Heart right ventricle (tissue), 16 donors: ENCODE measurements around the gene CEACAM19. TPM values are rescaled to one million over a fixed set of nuclear protein-coding genes. Genes with fewer than 3 reads are reported as not detected.

Source experiments
- ATAC-seq, 8 donors: fragments of 200-7000 bp; cut with Tn5 transposase; one replicate each; pipeline ENCODE4 v1.9.1; 2020; ENCODE audit warnings: mild to moderate bottlenecking in 8 of 8, moderate library complexity in 8 of 8, moderate number of reproducible peaks in 1 of 8
- DNase-seq, 2 donors: peaks; one replicate each; pipeline ENCODE4 v3.0.0-alpha.2; 2020
- H3K27ac ChIP-seq, 10 donors: fragments of 200-600 bp; sonication (generic) in 2 of 10; one replicate each; pipeline versions ENCODE4 v1.5.0 to v1.8.0; 2020 to 2022; ENCODE audit warnings: mild to moderate bottlenecking in 3 of 10
- H3K27me3 ChIP-seq, 7 donors: fragments of 200-600 bp; one replicate each; pipeline ENCODE4 v1.8.0; 2021 to 2022; ENCODE audit warnings: mild to moderate bottlenecking in 2 of 7
- H3K36me3 ChIP-seq, 9 donors: fragments of 200-600 bp; sonication (generic) in 1 of 9; one replicate each; pipeline versions ENCODE4 v1.5.0 to v1.8.0; 2020 to 2022; ENCODE audit warnings: mild to moderate bottlenecking in 2 of 9
- H3K4me1 ChIP-seq, 9 donors: fragments of 200-600 bp; sonication (generic) in 1 of 9; one replicate each; pipeline versions ENCODE4 v1.5.0 to v1.8.0; 2020 to 2022; ENCODE audit warnings: mild to moderate bottlenecking in 4 of 9
- H3K4me3 ChIP-seq, 10 donors: fragments of 200-600 bp; sonication (generic) in 2 of 10; one replicate each; pipeline versions ENCODE4 v1.5.0 to v1.8.0; 2020 to 2022; ENCODE audit warnings: mild to moderate bottlenecking in 7 of 10, moderate library complexity in 2 of 10
- H3K9me3 ChIP-seq, 11 donors: fragments of 200-600 bp in 10 of 11; sonication (generic) in 2 of 11; one replicate each; pipeline versions ENCODE4 v1.5.0 to v1.8.0; 2013 to 2022; ENCODE audit warnings: mild to moderate bottlenecking in 2 of 11, control low read depth in 1 of 11, moderate library complexity in 1 of 11
- WGBS, 2 donors: extraction: QIAGEN DNeasy Blood & Tissue Kit; methylation state at CpG; one replicate each; pipeline ENCODE4 v1.1.7; 2013; ENCODE audit warnings: inconsistent platforms in 1 of 2; 5-methylcytosine and 5-hydroxymethylcytosine counted together
- intact Hi-C, 10 donors: fragments of 100-400 bp; cut with DNase I; formaldehyde crosslinking; loops; one replicate each; pipeline versions ENCODE4 v1.11.1 to v1.14.2; 2022
- polyA plus RNA-seq, 2 donors: library from polyadenylated mRNA; stranded (reverse); fragments of 200-250 nt; gene quantifications; one replicate each; pipeline ENCODE4 v1.2.3, GENCODE V29; 2013
- total RNA-seq, 10 donors: library from RNA; stranded (reverse); fragmentation: NEBNext Ultra II Directional in 3 of 10; extraction: Animal tissue kit (Norgen Biotek cat#: 25700) in 3 of 10; gene quantifications; one replicate each; pipeline versions ENCODE4 v1.2.1 to v1.2.4, GENCODE V29; 2021 to 2023
- TF ChIP-seq, protein P1 (sequence below), 9 donors: fragments of 200-600 bp; sonication (generic) in 2 of 9; IDR thresholded peaks; one replicate each; pipeline versions ENCODE4 v1.5.0 to v1.8.0; 2021 to 2022; ENCODE audit warnings: antibody characterized with exemption in 9 of 9, mild to moderate bottlenecking in 5 of 9, moderate library complexity in 1 of 9
- donor health status: Arrhythmogenic right ventricular cardiomyopathy.
- donor health status: ischemic (EF 13 %, LVEDD 7.1; RV severe dilation, severe dysfunction).
- donor health status: healthy with polysubstance abuse.
- donor health status: DM: no; HTN: yes; CAD: no.
- donor health status: DM: no; HTN: no; CAD: no.
- donor health status: ischemic (EF 25% LVEDD 6.9; RV normal size, moderate dysfunction).
- donor health status: ischemic (EF 25% LVEDD 5.7; RV mildly dilated, moderate dysfunction).
- donor health status: healthy.
- donor health status: DM: yes; HTN: yes; CAD: no.
- donor health status: Ischemic cardiomyopathy.
- donor health status: ischemic (EF 35%, LVEDD 5.7; RV mildly dilated, moderate dysfunction).
- donor health status: nonischemic (EF 11% LVEDD 7.7; RV severe dilation, severe dysfunction).
- donor health status: DM: yes; HTN: yes; CAD: no.
- donor health status: PGD.
- donor health status: ischemic (EF 29% LVEDD 5.4; RV normal size, mild dysfunction).
- donor health status: nonischemic (EF 23%, LVEDD 6.1; RV moderate dilation, normal function).

The CEACAM19 gene
- total and polyA plus RNA-seq, 12 donors = 3.3 to 36.8 (median 5.5) TPM

DNA sequence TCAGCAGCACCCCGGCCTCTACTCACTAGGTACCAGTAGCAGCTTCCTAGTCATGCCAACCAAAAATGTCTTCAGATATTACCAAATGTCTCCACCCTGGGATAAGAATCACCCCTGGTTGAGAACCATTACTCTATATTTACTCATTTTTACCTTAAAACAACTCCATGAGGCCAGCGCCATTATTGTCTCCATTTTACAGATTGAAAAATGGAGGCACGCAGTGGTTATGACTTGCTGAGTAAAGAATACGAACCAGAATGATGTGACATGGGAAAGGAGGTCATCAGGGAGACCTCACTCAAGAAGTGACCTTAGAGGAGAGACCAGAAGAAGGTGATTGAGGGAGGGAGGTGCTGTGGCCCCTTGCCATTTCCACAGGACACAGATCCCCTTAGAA, 2.2 kb downstream of the CEACAM19 start:
- peaks cover 0 to 16% (median 0%) of the 10 kb centered on the region in 9 donors for H3K36me3 ChIP-seq
- H3K27me3 ChIP-seq = no peaks in the 10 kb centered on the region
- ATAC-seq (no peak), DNase-seq (no peak)
- TF ChIP-seq, protein P1, sequence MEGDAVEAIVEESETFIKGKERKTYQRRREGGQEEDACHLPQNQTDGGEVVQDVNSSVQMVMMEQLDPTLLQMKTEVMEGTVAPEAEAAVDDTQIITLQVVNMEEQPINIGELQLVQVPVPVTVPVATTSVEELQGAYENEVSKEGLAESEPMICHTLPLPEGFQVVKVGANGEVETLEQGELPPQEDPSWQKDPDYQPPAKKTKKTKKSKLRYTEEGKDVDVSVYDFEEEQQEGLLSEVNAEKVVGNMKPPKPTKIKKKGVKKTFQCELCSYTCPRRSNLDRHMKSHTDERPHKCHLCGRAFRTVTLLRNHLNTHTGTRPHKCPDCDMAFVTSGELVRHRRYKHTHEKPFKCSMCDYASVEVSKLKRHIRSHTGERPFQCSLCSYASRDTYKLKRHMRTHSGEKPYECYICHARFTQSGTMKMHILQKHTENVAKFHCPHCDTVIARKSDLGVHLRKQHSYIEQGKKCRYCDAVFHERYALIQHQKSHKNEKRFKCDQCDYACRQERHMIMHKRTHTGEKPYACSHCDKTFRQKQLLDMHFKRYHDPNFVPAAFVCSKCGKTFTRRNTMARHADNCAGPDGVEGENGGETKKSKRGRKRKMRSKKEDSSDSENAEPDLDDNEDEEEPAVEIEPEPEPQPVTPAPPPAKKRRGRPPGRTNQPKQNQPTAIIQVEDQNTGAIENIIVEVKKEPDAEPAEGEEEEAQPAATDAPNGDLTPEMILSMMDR (IDR thresholded peaks at IDR 0.05) = no peak
- H3K4me1 ChIP-seq = peaks cover 0 to 6% (median 0%) of the 10 kb centered on the region in 9 donors
- 93 to 95% methylated on average over 4 of the region's 4 CpGs for WGBS, 2 donors
- H3K27ac ChIP-seq = no peak overlapping the region
- H3K9me3 ChIP-seq = no peaks in the 10 kb centered on the region
- no peak overlapping the region for H3K4me3 ChIP-seq
- intact Hi-C loops = no loop called here

DNA sequence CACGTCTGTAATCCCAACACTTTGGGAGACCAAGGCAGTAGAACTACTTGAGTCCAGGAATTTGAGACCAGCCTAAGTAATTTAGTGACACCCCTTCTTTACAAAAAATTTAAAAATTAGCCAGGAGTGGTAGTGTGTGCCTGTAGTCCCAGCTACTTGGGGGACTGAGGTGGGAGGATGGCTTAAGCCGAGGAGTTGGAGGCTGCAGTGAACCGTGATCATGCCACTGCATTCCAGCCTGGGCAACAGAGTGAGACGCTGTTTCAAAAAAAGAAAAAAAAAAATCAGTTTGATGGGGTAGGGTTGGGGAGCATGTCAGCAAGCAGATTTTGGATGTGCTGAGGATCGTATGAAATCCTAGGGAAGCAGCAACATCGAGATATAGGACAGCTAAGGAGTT, 4.2 kb downstream of the CEACAM19 start:
- Histone ChIP-seq H3K36me3 (peaks cover 0 to 29% (median 0%) of the 10 kb centered on the region in 9 donors), H3K27me3 (no peaks in the 10 kb centered on the region), H3K27ac (no peak overlapping the region), H3K9me3 (no peaks in the 10 kb centered on the region), H3K4me3 (no peak overlapping the region), H3K4me1 (peaks cover 0 to 6% (median 0%) of the 10 kb centered on the region in 9 donors)
- ATAC-seq (no peak), DNase-seq (no peak)
- 88 to 93% methylated on average over 6 of the region's 6 CpGs for WGBS, 2 donors
- TF ChIP-seq, protein P1 (IDR thresholded peaks at IDR 0.05) = no peak
- intact Hi-C loops = no loop called here

DNA sequence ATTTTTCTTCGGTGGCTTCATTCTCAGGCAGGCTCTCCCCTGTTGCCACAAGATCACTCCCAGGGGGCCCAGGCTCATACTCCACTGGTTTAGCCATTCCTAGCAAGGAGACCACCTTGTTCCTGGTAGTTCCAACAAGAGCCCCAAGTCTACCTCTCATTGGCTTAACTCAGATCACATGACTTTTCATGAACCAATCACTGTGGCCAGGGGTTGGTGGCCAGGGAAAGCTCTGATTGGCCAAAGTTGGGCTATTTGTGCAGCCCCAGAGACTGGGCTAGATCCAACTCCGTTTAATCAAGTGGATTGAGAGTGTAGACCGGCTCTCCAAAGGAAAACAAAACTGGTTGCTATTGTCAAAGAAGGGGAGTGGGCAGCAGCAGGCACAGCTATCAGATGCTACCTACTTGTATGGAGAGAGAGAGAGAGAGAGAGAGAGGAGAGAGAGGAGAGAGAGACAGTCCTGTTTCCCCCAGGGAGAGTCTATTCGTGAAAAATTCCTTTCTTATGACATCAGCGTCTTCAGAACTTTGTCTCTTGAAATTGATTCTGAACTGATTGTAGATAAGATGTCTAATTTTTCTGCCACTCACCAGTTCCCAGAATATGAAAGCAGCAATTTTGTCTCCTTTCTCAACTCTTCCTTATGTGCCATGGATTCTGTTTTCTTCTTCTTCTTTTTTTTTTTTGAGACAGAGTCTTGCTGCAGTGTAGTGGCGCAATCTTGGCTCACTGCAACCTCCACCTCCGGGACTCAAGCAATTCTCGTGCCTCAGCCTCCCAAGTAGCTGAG, 5.9 kb downstream of the CEACAM19 start:
- Histone ChIP-seq H3K9me3 (no peaks in the 10 kb centered on the region), H3K36me3 (peaks cover 0 to 42% (median 0%) of the 10 kb centered on the region in 9 donors), H3K27me3 (no peaks in the 10 kb centered on the region), H3K27ac (peak overlapping the region in 1 of 10 donors; percentile 12), H3K4me1 (peaks cover 0 to 6% (median 0%) of the 10 kb centered on the region in 9 donors), H3K4me3 (no peak overlapping the region)
- TF ChIP-seq, protein P1 (IDR thresholded peaks at IDR 0.05) = no peak
- WGBS, 2 donors = 56 to 66% methylated on average over 8 of the region's 8 CpGs
- no peak for ATAC-seq
- intact Hi-C loops = no loop called here
- no peak for DNase-seq

DNA sequence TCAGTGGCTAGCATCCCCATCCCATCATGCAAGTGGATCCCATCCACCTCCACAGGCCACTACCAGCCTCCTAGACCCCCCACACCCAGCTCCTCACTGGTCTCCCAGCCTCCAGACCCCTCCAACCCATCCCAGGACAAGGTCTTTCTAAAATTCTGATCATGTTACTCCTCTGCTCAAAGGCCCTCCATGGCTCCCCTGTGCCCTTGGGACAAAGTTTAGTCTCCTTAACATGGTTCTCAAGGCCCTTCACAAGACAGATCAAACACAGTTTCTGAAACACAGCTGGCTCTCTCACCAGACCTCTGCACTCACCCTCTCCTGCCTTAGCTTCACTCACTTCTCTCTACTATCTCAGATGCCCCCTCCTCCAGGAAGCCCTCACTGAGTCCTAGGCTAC, 9.3 kb downstream of the CEACAM19 start:
- Histone ChIP-seq H3K27me3 (no peaks in the 10 kb centered on the region), H3K27ac (no peak overlapping the region), H3K9me3 (no peaks in the 10 kb centered on the region), H3K4me3 (no peak overlapping the region), H3K36me3 (peaks cover 0 to 46% (median 0%) of the 10 kb centered on the region in 9 donors), H3K4me1 (peaks cover 0 to 24% (median 11%) of the 10 kb centered on the region in 9 donors)
- DNase-seq (no peak), ATAC-seq (no peak)
- intact Hi-C loops = loop anchor here in 4 of 10 donors (10.0 kb wide), 2 partner anchors 164 to 274 kb away; partner anchors contain the start of genes NECTIN2 (in 3 of the 4) and CLPTM1 (in 1 of the 4)
- TF ChIP-seq, protein P1 (IDR thresholded peaks at IDR 0.05) = no peak
